ENCODE data around the gene TRIO. TPM values are rescaled to one million over a fixed set of nuclear protein-coding genes. Genes with fewer than 3 reads are reported as not detected.

The TRIO gene
- total and polyA plus RNA-seq, 10 of the 15 experiments (the other 5 are each of a cell fraction or from before 2014, with no cell fraction given), result 5.1 to 96.4 (median 44.6) TPM

- POLR2A ChIA-PET, result interaction anchor here (1.0 kb wide), 1 partner anchor 143 kb away, joined by 3 read pairs; no protein-coding TSS in a partner anchor
- CTCF ChIA-PET, result interaction anchor here (4.2 kb wide), 1 partner anchor 9 kb away, joined by 25 read pairs; no protein-coding TSS in a partner anchor
- Histone ChIP-seq H3K4me2 (ENCODE audit: control insufficient read depth, insufficient read depth) (no peak overlapping the region), H4K20me1 (ENCODE audit: control insufficient read depth, insufficient read depth) (no peaks in the 10 kb centered on the region), H3K79me2 (ENCODE audit: control insufficient read depth, insufficient read depth, low read length) (no peaks in the 10 kb centered on the region), H2AFZ (ENCODE audit: control insufficient read depth, low read depth, low read length) (no peak overlapping the region), H3K4me3 (no peak overlapping the region), H3K4me1 (ENCODE audit: control insufficient read depth, insufficient read depth, low read length) (no peaks in the 10 kb centered on the region), H3K27me3 (replicated peaks in 1 of 2; ENCODE audit: control insufficient read depth in 2 of 2, insufficient read depth in 2 of 2, low read length in 1 of 2) (no peaks in the 10 kb centered on the region), H3K9me3 (replicated peaks; ENCODE audit: control insufficient read depth, insufficient read depth, low read length) (no peaks in the 10 kb centered on the region), H3K27ac (ENCODE audit: control insufficient read depth, insufficient read depth) (no peak overlapping the region), H3K36me3 (ENCODE audit: control insufficient read depth in 2 of 2, insufficient read depth in 2 of 2, low read length in 1 of 2) (no peaks in the 10 kb centered on the region), H3K9ac (ENCODE audit: control insufficient read depth, insufficient read depth, low read length) (no peak overlapping the region)
- DNase-seq (ENCODE audit: low read depth, low spot score) (no peak), FAIRE-seq (no peak), ATAC-seq (no peak)
- intact Hi-C loops (cut with micrococcal nuclease; ENCODE audit: unreplicated experiment) (no loop called here), in situ Hi-C loops (cut with MboI) (no loop called here)
- RAD21 ChIA-PET (ENCODE audit: unreplicated experiment), result no interaction called here
- BruUV-seq (replicated peaks), result no TSS peak
- SMC1A ChIA-PET (ENCODE audit: uncharacterized antibody, unreplicated experiment), result interaction anchor here (1.2 to 1.6 kb wide), 2 partner anchors 9 to 102 kb away, joined by 3 to 8 read pairs; no protein-coding TSS in a partner anchor
- 73% methylated on average over 15 of the region's 15 CpGs for WGBS (ENCODE audit: insufficient coverage, insufficient replicate concordance, low lambda C conversion rate, missing lambda C conversion rate)
- TF ChIP-seq MTA3 (IDR thresholded peaks at IDR 0.05; ENCODE audit: borderline replicate concordance, low read length) (no peak), ZZZ3 (IDR thresholded peaks at IDR 0.05; ENCODE audit: control insufficient read depth, insufficient read length, low read depth) (no peak), MAX (IDR thresholded peaks at IDR 0.05; ENCODE audit: low read depth, low read length) (no peak), BRCA1 (IDR thresholded peaks at IDR 0.05; ENCODE audit: low read depth, low read length) (no peak), EP300 (IDR thresholded peaks at IDR 0.05; ENCODE audit: borderline replicate concordance in 1 of 2, control insufficient read depth in 1 of 2, low read depth in 2 of 2, low read length in 2 of 2) (no peak), PRDM15 (CRISPR knock-in tag; IDR thresholded peaks at IDR 0.05) (no peak), E4F1 (IDR thresholded peaks at IDR 0.05; ENCODE audit: borderline replicate concordance, partially characterized antibody) (no peak), MLLT1 (IDR thresholded peaks at IDR 0.05) (no peak), RB1 (IDR thresholded peaks at IDR 0.05; ENCODE audit: borderline replicate concordance) (no peak), SUZ12 (IDR thresholded peaks at IDR 0.05; ENCODE audit: unreplicated experiment) (no peak)
These were observed 24.4 kb upstream of the TRIO start for GRCh38 chr5:14118551-14119320.
